NCI-H1417 (cell line): ENCODE results near the gene PLA2G2D.

Experiments
- DNase-seq, 3 experiments: peaks; one replicate each; lab custom pipeline; 2025; lab: John Stamatoyannopoulos, UW

The PLA2G2D gene

DNA sequence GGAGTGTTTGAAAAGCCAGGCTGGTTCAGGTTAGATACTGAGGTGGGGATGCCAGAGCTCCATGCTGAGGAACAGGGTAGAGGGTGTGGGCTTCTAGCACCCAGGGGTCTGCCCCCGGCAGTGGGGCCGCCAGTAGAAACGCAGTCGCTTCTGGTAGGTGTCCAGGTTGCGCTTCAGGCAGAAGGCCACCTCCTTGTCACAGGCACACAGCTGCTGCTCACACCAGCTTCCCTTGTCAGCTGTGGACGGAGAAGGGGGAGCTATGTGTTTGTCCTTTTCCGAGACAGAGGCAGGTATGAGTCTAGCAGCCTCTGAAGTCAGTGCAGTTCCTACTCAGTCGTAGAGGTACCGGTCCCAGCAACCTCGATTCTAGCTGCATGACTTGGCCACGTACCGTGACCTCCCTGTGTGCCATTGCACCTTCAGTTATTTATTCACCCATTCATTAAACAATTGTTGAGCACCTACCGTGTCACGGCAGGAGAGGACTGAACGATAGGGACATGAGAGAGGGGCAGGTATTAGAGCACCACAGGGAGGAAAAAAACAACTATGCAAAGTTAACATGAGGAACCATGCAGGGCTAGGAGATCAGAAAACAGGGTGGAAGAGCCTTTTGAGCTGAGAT, 5.2 kb downstream of the PLA2G2D start:
- peak in 1 of 3 experiments; percentile 14 for DNase-seq

DNA sequence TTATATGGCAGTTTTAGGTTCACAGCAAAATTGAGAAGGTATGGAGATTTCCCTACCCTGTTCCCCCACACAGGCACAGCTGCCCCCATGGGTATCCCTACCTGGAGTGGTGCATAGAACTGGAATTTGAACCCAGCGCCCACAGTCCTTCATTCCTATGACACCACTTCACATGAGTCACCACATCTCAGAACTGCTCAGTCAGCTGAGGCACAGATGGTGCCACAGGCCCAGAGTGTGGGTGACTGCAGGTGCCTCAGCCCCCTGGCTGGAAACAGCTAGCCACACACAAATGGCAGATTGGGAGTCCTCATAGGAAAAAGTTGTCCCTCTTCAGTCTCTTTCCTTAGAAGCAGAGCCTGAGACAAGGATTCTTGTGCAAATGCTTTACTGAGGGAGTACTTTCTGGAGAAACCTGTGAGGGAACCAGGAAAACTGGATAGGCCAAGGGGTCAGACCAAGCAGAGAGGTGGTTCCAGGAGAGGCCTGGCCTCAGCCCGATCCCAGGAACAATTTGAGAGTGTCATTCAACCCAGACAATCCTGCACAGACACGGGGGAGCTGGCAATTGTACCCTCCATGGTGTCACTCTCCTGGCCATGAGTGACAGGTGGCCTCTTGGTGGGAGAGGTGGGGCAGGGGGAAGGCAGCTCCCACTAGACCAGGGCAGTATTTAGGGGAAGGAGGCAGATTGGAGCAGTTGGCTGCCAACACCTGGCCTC, 6.9 kb downstream of the PLA2G2D start:
- no peak for DNase-seq

DNA sequence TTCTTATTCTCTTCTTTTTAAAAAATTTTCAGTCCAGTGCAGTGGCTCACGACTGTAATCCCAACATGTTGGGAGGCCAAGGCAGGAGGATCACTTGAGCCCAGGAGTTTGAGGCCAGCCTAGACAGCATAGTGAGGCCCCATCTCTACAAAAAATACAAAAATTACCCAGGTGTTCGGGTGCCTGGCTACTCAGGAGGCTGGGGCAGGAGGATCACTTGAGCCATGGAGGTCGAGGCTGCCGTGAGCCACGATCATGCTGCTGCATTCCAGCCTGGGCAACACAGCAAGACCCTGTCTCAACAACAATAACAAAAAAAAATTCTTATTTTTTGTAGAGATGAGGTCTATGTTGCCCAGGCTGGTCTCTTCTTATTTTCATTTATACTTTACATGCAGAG, 7.9 kb downstream of the PLA2G2D start:
- DNase-seq: no peak

DNA sequence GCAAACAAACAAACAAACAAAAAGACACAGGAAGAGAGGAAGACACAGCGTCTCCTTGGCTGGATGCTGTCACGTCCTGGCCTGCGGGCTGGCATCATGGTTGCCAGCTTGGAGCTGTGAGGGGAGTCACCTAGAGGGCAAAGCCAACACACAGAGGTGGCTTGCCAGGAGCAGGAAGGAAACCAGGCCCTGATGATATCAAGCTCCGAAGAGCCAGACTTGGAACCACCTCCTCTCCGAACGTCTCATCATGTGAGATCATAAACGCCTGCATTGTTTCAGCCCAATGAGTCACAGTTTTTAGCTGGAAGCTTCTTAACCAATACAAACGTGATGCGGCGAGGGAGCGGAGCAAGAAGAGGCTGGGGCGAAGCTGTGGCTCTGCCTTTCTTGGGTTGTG, 8.7 kb downstream of the PLA2G2D start:
- DNase-seq: no peak

DNA sequence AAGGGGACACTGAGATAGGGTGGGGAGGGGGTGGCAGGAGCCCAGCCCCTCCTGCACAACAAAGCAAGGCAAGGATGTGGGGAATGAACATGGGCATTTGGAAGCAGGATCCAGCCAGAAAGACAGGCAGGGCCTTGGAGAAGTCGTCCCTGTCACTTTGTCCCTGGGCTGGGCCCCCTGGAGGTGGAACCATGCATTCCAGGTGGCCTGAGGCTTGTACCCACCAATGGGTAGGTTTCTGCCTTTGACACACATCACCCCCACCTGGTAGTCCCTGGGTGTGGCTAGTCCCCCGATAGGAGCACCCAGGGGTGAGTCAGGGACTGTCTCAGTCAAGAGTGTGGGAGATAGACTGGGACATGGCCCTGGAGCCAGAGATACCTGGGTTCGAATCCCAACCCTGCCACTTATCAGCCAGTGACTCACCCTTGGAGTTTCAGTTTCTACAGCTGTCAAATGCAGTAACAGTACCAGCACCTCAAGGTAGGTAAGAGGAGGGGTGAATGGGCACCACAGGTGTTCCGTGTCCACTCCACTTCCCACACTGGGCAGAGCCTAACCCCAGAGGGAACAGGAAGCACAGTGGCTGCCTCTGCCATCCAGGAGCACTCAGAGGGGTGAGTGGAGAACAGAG, 10.0 kb downstream of the PLA2G2D start:
- no peak for DNase-seq

DNA sequence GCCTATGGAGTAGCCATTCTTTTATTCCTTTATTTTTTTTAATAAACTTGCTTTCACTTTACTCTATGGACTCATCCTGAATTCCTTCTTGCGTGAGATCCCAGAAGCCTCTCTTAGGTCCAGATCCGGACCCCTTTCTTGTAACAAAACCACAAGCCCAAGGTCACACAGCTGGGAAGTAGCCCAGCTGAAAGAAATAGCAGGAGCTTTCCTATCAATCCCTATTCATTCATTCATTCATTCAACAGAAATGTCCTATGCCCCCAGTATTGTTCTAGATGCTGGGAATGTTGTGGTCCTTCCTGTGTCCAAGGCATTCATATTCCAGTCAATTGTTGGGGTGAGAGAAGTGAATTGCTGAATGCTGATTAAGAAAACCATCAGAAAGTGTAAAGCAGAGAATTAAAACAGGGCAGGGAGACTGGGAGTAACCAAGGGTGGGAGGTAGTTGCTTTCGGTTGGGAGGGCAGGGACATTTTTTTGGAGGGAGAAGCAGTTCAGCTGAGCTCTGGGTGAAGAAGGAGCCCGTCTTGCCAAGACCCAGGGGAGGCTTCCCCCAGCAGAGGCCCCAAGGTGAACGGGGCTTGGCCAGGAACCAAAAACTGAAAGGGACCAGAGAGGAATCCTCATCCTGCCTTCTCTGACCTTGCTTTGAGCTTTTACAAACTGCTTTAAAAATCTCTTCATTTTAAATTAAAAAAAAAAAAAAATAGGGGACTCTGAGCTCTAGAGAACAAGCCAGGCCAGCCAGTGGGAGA, 10.8 kb downstream of the PLA2G2D start:
- no peak for DNase-seq

DNA sequence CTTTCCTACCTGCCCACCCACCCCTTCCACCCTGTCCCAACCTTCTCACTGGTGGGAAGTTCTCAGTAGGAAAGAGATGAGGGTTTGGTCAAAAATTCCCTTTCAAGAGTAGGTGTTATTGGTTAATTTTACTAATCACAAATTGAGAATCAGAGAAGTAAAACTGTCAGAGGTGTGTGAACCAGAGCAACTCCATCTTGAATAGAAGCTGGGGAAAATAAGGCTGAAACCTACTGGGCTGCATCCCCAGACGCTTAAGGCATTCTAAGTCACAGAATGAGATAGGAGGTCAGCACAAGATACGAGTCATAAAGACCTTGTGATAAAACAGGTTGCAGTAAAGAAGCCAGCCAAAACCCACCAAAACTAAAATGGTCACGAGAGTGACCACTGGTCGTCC, 11.5 kb downstream of the PLA2G2D start:
- no peak for DNase-seq

DNA sequence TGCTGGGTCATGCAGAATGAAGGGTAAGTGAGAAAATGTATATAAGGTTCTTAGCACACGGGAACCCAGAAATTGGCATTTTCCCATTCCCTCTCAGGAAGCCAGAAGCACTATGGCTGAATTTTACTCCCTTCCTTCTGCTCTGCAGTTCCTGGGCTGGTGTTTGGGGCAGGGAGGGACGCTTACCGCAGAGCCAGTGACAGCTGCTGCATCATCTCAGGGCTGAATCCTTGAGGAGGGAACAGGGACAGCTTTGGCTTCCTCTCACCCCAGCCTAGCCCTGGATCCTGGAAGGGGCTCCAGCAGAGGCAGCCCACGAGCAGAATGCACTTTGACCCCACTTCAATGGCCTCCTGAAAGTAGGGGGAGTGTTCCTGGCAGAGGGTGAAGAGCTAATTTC, 12.0 kb downstream of the PLA2G2D start:
- DNase-seq: no peak

DNA sequence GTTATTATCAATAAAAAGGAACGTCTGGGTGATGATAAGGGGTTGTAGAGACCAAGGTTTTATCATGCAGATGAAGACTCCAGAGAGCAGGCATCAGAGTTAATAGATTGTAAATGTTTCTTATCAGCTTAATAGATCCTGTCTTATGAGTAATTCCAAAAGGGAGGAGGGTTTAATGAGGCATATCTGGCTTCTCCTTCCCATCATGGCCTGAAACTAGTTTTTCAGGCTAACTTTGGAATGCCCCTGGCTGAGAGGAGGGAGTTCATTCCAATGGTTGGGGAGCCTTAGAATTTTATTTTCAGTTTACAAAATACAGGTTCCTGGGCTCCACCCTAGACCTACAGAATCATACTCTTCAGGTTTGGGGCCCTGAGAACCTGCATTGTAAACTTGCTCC, 13.5 kb downstream of the PLA2G2D start:
- no peak for DNase-seq

DNA sequence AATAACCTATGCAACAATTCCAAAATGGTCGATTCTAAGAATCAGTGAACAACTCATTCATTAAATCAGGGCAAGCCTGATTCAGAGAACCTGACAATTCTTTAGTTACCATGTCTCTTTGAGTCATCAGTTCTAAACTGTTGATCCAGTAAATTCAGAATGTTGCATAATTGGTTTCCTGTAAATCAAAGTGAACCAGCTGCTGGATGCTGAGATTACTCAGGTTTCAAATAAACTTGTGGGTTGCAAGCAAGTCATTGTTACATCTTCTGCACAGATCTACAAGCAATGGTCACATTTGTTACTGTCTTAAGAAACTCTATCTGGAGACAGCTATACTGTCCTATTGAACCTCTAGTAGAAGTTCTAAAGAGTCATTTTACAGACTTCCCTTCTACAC, 16.5 kb downstream of the PLA2G2D start:
- no peak for DNase-seq

DNA sequence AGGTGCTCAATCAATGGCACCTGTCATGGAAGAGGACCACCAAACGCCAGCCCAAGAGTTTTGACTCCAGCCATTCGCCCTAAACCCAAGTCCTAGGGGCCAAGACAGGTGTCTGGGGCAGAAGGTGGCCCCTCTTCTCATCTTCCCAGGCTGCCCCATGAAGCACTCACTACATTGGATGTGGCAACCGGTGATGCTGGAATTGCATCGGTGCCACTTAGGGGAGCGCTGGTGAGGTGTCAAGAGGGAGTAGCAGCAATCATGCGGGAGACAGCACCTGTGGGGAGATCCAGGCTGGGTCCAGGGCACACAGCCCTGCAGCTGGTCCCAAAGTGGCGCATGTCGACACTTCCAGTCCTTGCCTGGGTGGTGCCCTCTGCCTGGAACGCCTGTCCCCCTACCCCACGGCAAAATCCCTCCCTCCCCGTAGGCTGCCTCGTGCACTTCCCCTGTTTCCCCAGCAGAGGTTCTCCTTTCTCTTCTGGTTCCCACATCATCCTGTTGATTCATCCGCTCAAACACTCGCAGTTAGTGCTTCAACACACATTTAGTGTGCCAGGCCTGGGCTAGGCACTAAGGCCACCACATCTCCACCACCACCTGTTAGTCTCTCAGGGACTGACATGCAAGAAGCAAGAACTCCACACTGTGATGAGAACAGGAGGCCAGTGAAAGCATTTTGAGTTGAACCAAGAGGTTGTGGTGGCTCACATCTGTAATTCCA, 18.5 kb downstream of the PLA2G2D start:
- peak; percentile 1 to 56 (median 6) for DNase-seq

DNA sequence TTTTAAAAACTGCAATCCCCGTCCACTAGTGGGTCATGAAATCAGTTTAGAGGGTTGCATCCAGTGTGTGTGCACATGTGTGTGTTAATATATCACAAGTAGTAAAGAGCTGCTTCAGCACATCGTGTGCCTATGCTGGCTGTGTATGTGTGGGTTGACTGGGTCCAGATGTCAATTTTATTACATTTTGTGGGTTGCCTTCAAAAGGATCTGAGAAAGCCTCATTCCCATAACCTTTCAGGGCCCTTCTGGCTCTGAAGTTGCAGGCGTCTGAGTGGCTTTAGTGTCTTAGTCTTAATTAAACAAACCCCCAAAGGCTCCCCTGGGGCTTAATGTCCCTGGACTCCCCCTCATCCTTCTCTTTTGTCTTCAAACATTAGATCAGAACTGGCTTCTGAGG, 19.8 kb downstream of the PLA2G2D start:
- DNase-seq: peak in 1 of 3 experiments; percentile 2

DNA sequence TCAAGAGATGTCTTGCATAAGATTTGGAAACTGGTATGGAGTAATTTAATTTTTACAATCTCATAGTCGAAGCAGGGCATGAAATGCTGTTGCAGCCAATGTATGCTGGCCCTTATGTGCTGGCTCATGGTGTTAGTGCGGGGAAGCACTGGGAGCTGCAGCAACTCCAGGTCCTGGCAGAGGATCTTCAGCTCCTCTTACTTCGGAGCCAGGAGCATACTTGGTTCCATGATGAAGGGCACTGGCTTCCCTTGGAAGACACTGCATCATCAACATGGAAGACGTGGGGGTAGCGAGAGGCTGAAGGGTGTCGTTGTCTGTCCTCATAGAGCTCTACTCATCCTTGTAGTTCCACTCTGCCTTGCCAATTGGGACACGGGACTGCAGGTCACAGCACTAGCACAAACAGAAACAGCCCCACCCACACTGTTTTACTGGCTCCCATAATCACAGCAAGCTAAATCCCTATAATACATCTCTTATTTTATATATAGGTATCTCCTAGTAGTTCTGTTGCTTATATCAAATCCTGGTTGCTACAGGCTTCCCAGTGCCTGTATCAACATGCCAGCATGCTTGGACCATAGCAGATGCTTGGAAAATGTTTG, 22.4 kb downstream of the PLA2G2D start:
- no peak for DNase-seq

DNA sequence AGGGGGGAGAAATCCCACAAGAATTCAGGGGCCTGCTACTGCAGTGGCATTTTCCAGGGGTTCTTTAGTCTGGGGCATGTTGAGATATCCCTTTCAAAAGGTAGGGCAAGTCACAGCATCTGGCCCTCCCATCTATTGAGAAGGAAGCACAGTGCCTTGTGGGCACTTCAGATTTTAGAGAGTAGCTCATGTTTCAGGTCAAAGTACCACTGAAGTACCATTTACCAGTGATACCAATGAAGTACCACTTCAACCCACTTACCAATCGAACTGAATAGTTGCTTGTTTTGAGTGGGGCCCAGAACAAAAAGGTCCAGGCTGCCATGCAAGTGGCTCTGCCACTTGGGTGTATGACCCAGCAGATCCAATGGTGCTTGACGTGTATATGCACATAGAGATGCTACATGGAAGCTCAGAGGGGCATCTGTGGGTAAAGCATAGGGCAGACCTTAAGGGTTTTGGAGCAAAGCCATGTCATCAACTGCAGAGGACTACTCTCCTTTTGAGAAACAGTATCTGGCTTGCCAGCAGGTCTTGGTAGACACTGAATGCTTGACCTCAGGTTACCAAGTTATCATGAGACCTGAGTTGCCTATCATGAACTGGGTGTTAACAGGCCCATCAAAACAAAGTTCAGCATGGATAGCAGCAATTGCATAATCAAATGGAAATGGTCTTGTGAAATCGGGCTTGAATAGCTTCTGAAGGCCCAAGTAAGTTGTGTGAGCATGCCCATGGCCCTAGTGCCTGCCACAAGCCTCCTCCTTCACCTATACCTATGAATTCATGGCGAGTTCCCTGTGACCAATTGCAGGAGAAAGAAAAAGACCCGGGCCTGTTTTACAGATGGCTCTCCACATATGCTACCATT, 23.5 kb downstream of the PLA2G2D start:
- DNase-seq: peak in 1 of 3 experiments; percentile 93

DNA sequence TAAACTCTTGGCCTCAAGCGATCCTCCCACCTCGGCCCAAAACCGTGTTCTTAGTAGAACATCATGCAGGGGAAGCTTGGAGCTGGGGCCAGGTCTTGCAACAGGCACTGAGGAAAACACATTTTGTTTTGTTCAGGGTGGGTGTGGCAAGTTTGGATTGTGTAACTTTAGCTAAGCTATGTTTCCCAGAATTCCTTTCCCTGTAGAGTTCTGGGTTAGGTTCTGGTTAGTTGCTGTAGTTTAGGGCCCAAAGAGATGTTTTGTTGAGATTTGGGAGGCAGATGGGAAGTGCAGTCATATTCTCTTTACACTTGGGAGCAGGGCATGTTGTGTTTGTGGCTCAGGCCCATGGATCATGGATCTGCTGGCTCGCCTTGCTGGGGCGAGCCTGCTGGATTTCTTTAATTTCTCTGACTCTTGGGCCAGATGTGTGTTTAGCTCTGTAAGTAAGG, 25.4 kb downstream of the PLA2G2D start:
- no peak for DNase-seq

DNA sequence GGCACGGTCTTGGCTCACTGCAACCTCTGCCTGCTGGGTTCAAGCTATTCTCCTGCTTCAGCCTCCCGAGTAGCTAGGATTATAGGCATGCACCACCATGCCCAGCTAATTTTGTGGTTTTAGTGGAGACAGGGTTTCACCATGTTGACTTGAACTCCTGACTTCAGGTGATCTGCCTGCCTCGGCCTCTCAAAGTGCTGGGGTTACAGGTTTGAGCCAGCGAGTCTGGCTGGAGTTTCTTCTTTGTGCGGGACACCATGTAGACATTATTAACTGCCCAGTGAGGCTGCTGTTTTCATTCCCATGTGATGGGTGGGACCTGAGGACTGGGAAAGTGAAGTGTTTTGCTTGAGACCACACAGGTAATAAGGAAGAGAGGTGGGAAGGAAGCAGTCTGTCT, 26.0 kb downstream of the PLA2G2D start:
- DNase-seq: no peak

DNA sequence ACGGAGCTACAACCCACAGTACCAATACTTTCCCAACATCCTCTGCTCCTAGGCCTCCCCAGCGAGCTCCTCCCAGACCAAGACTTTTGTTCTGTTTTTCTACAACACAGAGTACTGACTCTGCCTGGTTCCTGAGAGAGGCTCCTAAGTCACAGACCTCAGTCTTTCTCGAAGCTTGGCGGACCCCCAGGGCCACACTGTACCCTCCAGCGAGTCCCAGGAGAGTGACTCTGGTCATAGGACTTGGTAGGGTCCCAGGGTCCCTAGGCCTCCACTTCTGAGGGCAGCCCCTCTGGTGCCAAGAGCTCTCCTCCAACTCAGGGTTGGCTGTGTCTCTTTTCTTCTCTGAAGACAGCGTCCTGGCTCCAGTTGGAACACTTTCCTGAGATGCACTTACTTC, 28.7 kb downstream of the PLA2G2D start:
- no peak for DNase-seq

DNA sequence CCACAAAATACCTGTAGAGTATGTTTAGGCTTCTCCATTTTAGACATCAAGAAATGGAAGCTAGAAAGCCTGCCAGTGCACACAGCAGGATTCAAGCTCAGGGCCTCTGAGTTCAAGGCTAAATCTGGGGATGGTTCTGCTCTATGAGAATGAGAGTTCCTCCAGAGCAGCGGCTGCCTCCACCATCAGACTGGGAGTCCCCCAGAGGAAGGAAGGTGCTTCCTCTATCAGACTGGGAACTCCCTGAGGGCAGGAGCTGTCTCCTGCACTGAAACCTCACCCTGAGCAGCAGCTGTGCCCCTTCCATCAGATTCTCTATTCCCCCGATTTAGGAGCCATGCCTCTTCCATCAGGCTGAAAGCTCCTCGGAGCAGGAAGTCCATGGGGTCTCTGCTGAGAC, 29.2 kb downstream of the PLA2G2D start:
- DNase-seq: no peak

DNA sequence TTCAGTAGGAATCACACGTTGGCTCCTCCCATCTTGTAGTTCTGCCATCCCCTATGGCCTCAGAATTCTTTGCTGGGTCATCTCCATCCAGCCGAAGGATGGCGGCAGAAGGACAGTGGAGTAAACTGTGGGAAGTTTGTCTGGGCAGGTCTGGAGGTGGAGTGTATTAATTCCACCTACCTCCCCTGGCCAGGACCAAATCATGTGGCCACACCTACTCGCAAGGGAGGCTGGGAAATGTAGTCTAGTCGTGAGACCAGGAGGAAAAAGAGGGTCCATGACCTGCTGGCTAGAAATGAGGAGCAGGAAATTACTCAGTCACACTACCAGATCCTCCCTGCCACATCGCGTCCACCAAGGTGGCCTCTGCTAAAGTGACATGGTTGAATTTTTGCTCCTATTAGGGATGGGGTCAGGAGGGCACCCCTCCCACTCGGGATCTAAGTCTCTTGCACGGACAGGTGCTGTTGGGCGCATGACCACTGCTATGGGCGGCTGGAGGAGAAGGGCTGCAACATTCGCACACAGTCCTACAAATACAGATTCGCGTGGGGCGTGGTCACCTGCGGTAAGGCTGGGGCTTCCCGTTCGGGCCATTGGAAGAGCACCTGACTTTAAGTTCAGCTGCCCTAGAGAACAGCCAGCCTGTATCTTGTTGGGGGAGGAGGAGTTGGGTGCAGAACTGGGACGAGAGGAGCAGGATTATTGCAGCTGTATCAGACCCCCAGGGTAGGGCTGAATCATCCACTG, 29.8 kb downstream of the PLA2G2D start:
- no peak for DNase-seq

DNA sequence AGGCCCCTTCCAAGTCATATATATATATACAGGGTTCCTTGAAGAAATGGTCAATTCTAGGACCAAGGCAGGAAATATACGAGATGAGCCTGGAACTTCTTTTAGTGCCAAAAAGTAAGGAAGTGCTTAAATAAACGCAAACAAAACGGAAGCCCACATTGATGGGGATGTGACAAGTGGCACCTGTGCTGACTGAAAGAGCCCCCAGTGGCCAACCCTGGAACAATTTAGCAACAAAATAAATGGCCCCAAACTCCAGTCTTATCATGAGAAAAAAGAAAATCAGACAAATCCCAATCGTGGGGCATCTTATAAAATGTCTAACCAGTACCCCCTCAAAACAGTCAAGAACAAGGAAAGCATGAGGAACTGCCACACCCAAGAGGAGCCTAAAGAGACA, 31.7 kb downstream of the PLA2G2D start:
- DNase-seq: no peak
